RPMI7951 (cell line): Measurements from ENCODE around the gene KIAA0930. TPM values are rescaled to one million over a fixed set of nuclear protein-coding genes. Genes with fewer than 3 reads are reported as not detected.

Experiments used
- DNase-seq: peaks from one replicate; pipeline ENCODE4 v3.0.0-alpha.2; 2012; ENCODE audit warnings: low read depth
- total RNA-seq: library from RNA; depleted of rRNA; stranded (reverse); fragments of >200 nt; shearing (Covaris generic); gene quantifications from 2 replicates; pipeline ENCODE4 v1.2.3, GENCODE V29; 2014

Gene KIAA0930
- total RNA-seq, 1 experiment from 2014 or later, result 29.2 TPM

GRCh38 chr22:45237065-45237990 lies 3.4 kb downstream of the KIAA0930 start:
- no peak for DNase-seq

- no peak for DNase-seq
These were observed 4.8 kb downstream of the KIAA0930 start for GRCh38 chr22:45235851-45236342.

GRCh38 chr22:45235101-45235777 lies 5.5 kb downstream of the KIAA0930 start:
- no peak for DNase-seq

GRCh38 chr22:45233827-45234226 lies 6.9 kb downstream of the KIAA0930 start:
- no peak for DNase-seq

GRCh38 chr22:45233386-45233785 lies 7.3 kb downstream of the KIAA0930 start:
- DNase-seq, result no peak

- DNase-seq, result no peak
These were observed 9.4 kb downstream of the KIAA0930 start for GRCh38 chr22:45231293-45231692.

GRCh38 chr22:45230026-45230721 lies 10.5 kb downstream of the KIAA0930 start:
- no peak for DNase-seq

GRCh38 chr22:45229181-45229580 lies 11.5 kb downstream of the KIAA0930 start:
- DNase-seq, result no peak

GRCh38 chr22:45228401-45228754 lies 12.3 kb downstream of the KIAA0930 start:
- no peak for DNase-seq

- DNase-seq, result no peak
These were observed 12.9 kb downstream of the KIAA0930 start for GRCh38 chr22:45227645-45228400.

- DNase-seq, result peak; percentile 58
These were observed 14.0 kb downstream of the KIAA0930 start for GRCh38 chr22:45226503-45227186.

GRCh38 chr22:45225732-45226502 lies 14.8 kb downstream of the KIAA0930 start:
- no peak for DNase-seq

GRCh38 chr22:45224988-45225731 lies 15.5 kb downstream of the KIAA0930 start:
- DNase-seq, result no peak

GRCh38 chr22:45224331-45224730 lies 16.4 kb downstream of the KIAA0930 start:
- DNase-seq, result no peak

- DNase-seq, result no peak
These were observed 17.2 kb downstream of the KIAA0930 start for GRCh38 chr22:45223304-45224117.

- DNase-seq, result no peak
These were observed 19.5 kb downstream of the KIAA0930 start for GRCh38 chr22:45221201-45221600.

GRCh38 chr22:45218976-45219375 lies 21.7 kb downstream of the KIAA0930 start:
- peak; percentile 42 for DNase-seq

GRCh38 chr22:45217806-45218205 lies 22.9 kb downstream of the KIAA0930 start:
- no peak for DNase-seq

- no peak for DNase-seq
These were observed 23.3 kb downstream of the KIAA0930 start for GRCh38 chr22:45217345-45217744.
